Liver (tissue), 9 donors: ENCODE results near the gene BPI. TPM values are rescaled to one million over a fixed set of nuclear protein-coding genes. Genes with fewer than 3 reads are reported as not detected.
"Not testable (repeated sequence)": the region's sequence is repeated elsewhere in the genome, so short reads cannot be mapped to it uniquely, and the experiment has no call there.

Experiments
- DNase-seq: peaks from one replicate; pipeline ENCODE4 v3.0.0-alpha.2; 2017; ENCODE audit warnings: low spot score
- H3K27ac ChIP-seq, 2 donors: one replicate each; pipeline ENCODE4 v1.7.0; 2013; ENCODE audit warnings: inconsistent platforms in 2 of 2, low read length in 2 of 2, control low read depth in 1 of 2, low read depth in 1 of 2, mild to moderate bottlenecking in 1 of 2
- H3K27me3 ChIP-seq, 4 donors: one replicate each; pipeline versions ENCODE4 v1.6.1 to v1.7.0; 2013; ENCODE audit warnings: low read length in 3 of 4, inconsistent platforms in 1 of 4, mild to moderate bottlenecking in 1 of 4, moderate library complexity in 1 of 4; ENCODE audit not compliant: control insufficient read depth in 4 of 4, insufficient read depth in 4 of 4
- H3K36me3 ChIP-seq, 4 donors: one replicate each; pipeline versions ENCODE4 v1.6.1 to v1.7.0; 2013; ENCODE audit warnings: low read length in 3 of 4, mild to moderate bottlenecking in 3 of 4, low read depth in 1 of 4, moderate library complexity in 1 of 4; ENCODE audit not compliant: control insufficient read depth in 4 of 4, insufficient read depth in 3 of 4
- H3K4me1 ChIP-seq, 4 donors: one replicate each; pipeline versions ENCODE4 v1.6.1 to v1.7.0; 2013; ENCODE audit warnings: low read length in 3 of 4, mild to moderate bottlenecking in 3 of 4, moderate library complexity in 1 of 4; ENCODE audit not compliant: control insufficient read depth in 4 of 4, insufficient read depth in 4 of 4
- H3K4me3 ChIP-seq, 3 donors: one replicate each; pipeline versions ENCODE4 v1.6.1 to v1.7.0; 2013; ENCODE audit warnings: low read length in 3 of 3, control low read depth in 1 of 3, low read depth in 1 of 3, mild to moderate bottlenecking in 1 of 3
- H3K9ac ChIP-seq, 2 donors: one replicate each; pipeline ENCODE4 v1.7.0; 2013; ENCODE audit warnings: low read length in 2 of 2, mild to moderate bottlenecking in 2 of 2, moderate library complexity in 2 of 2, control low read depth in 1 of 2, low read depth in 1 of 2
- H3K9me3 ChIP-seq, 4 donors: one replicate each; pipeline versions ENCODE4 v1.6.1 to v1.7.0; 2013; ENCODE audit warnings: low read length in 3 of 4; ENCODE audit not compliant: control insufficient read depth in 4 of 4
- ATF3 ChIP-seq: IDR thresholded peaks from 2 replicates; pipeline ENCODE4 v1.6.1; 2016; ENCODE audit warnings: antibody characterized with exemption
- CTCF ChIP-seq: fragments of 150-350 bp; IDR thresholded peaks from 2 replicates; pipeline ENCODE4 v1.5.1; 2017; ENCODE audit warnings: improper control_type of control experiment, low read depth, low read length; ENCODE audit not compliant: missing input control
- EGR1 ChIP-seq, 2 donors: IDR thresholded peaks; 2 replicates each; pipeline ENCODE4 v1.6.1; 2016 to 2018; ENCODE audit warnings: antibody characterized with exemption in 2 of 2, low read depth in 2 of 2
- FOXA1 ChIP-seq: IDR thresholded peaks from 2 replicates; pipeline ENCODE4 v1.6.1; 2016; ENCODE audit warnings: antibody characterized with exemption
- FOXA2 ChIP-seq: IDR thresholded peaks from 2 replicates; pipeline ENCODE4 v1.6.1; 2016; ENCODE audit warnings: antibody characterized with exemption
- HNF4A ChIP-seq, 2 donors: conservative IDR thresholded peaks; 2 replicates each; pipeline ENCODE4 v1.6.1; 2016; ENCODE audit warnings: antibody characterized with exemption in 2 of 2, mild to moderate bottlenecking in 2 of 2
- HNF4G ChIP-seq: IDR thresholded peaks from 2 replicates; pipeline ENCODE4 v1.6.1; 2016; ENCODE audit warnings: antibody characterized with exemption
- JUND ChIP-seq, 2 donors: IDR thresholded peaks; 2 replicates each; pipeline ENCODE4 v1.6.1; 2016; ENCODE audit warnings: antibody characterized with exemption in 2 of 2
- MAX ChIP-seq: IDR thresholded peaks from 2 replicates; pipeline ENCODE4 v1.6.1; 2016; ENCODE audit warnings: antibody characterized with exemption
- NR2F2 ChIP-seq: IDR thresholded peaks from 2 replicates; pipeline ENCODE4 v1.6.1; 2016; ENCODE audit warnings: antibody characterized with exemption
- REST ChIP-seq: IDR thresholded peaks from 2 replicates; pipeline ENCODE4 v1.6.1; 2016; ENCODE audit warnings: antibody characterized with exemption, mild to moderate bottlenecking
- RXRA ChIP-seq, 2 donors: IDR thresholded peaks; 2 replicates each; pipeline ENCODE4 v1.6.1; 2017 to 2018; ENCODE audit warnings: antibody characterized with exemption in 2 of 2, mild to moderate bottlenecking in 1 of 2
- SP1 ChIP-seq: IDR thresholded peaks from 2 replicates; pipeline ENCODE4 v1.6.1; 2018; ENCODE audit warnings: antibody characterized with exemption, mild to moderate bottlenecking
- YY1 ChIP-seq: IDR thresholded peaks from 2 replicates; pipeline ENCODE4 v1.6.1; 2016; ENCODE audit warnings: antibody characterized with exemption, mild to moderate bottlenecking
- ZBTB33 ChIP-seq: IDR thresholded peaks from 2 replicates; pipeline ENCODE4 v1.6.1; 2016; ENCODE audit warnings: antibody characterized with exemption
- WGBS: extraction: QIAGEN DNeasy Blood & Tissue Kit; methylation state at CpG from one replicate; pipeline ENCODE4 v1.1.7; 2013; 5-methylcytosine and 5-hydroxymethylcytosine counted together
- polyA plus RNA-seq, 2 donors: library from polyadenylated mRNA; stranded (reverse) in 1 of 2; unstranded in 1 of 2; fragments of 200-250 nt in 1 of 2; fragments of >200 nt in 1 of 2; fragmentation: Nextera tagmentation in 1 of 2; extraction: Ambion mirVana in 1 of 2; gene quantifications; one replicate each; pipeline versions ENCODE4 v1.2.1 to v1.2.3, GENCODE V29; 2013 to 2015
- total RNA-seq, 2 donors: library from RNA; depleted of rRNA; stranded (reverse); fragments of >200 nt; gene quantifications; one replicate each; pipeline ENCODE4 v1.2.3, GENCODE V29; 2014
- donor health status: healthy.
- donor health status: healthy.
- donor health status: healthy.
- donor health status: healthy.
- donor health status: healthy.

BPI gene
- total and polyA plus RNA-seq, 4 donors = 0.08 to 10.3 (median 0.37) TPM; not detected in 1

- TF ChIP-seq HNF4A (conservative IDR thresholded peaks at IDR 0.05) (no peak), FOXA1 (no peak), JUND (IDR thresholded peaks at IDR 0.05) (no peak), ATF3 (no peak), CTCF (no peak), YY1 (no peak)
- Histone ChIP-seq H3K4me1 (peaks cover 0 to 18% (median 6%) of the 10 kb centered on the region in 4 donors), H3K9ac (no peak overlapping the region), H3K9me3 (no peaks in the 10 kb centered on the region), H3K27ac (no peak overlapping the region), H3K36me3 (peaks cover 18 to 81% (median 64%) of the 10 kb centered on the region in 4 donors), H3K27me3 (no peaks in the 10 kb centered on the region), H3K4me3 (no peak overlapping the region)
- WGBS = 92% methylated on average over 5 of the region's 5 CpGs
- DNase-seq = no peak
These were observed 69.9 kb downstream of the BPI start for GRCh38 chr20:38373898-38374297.

- H3K9me3 ChIP-seq = no peaks in the 10 kb centered on the region
- H3K4me1 ChIP-seq = peaks cover 0 to 2% (median 0%) of the 10 kb centered on the region in 4 donors
- no peak overlapping the region for H3K4me3 ChIP-seq
- TF ChIP-seq ATF3 = no peak
- TF ChIP-seq SP1 = no peak
- no peak for TF ChIP-seq EGR1 (IDR thresholded peaks at IDR 0.05; ENCODE audit: low read depth in 2 of 2)
- TF ChIP-seq FOXA2 = no peak
- no peak for TF ChIP-seq NR2F2
- TF ChIP-seq MAX = no peak
- TF ChIP-seq RXRA (IDR thresholded peaks at IDR 0.05) = no peak
- TF ChIP-seq CTCF = no peak
- no peak for TF ChIP-seq HNF4G
- TF ChIP-seq FOXA1 = no peak
- no peak for TF ChIP-seq REST
- no peak for TF ChIP-seq ZBTB33
- TF ChIP-seq JUND (IDR thresholded peaks at IDR 0.05) = no peak
- H3K27ac ChIP-seq = peak overlapping the region in 1 of 2 donors; percentile 25
- H3K9ac ChIP-seq = no peak overlapping the region
- 89% methylated on average over 11 of the region's 11 CpGs for WGBS
- no peaks in the 10 kb centered on the region for H3K27me3 ChIP-seq
- DNase-seq = no peak
- peaks cover 17 to 62% (median 46%) of the 10 kb centered on the region in 4 donors for H3K36me3 ChIP-seq
These were observed 73.2 kb downstream of the BPI start for GRCh38 chr20:38377039-38377685.

- not testable (repeated sequence) for H3K27ac ChIP-seq, H3K9me3 ChIP-seq, H3K4me1 ChIP-seq, DNase-seq, H3K9ac ChIP-seq, H3K27me3 ChIP-seq, H3K4me3 ChIP-seq
- 80% methylated on average over 1 of the region's 5 CpGs for WGBS
- peaks cover 17 to 62% (median 43%) of the 10 kb centered on the region in 4 donors for H3K36me3 ChIP-seq
These were observed 73.9 kb downstream of the BPI start for GRCh38 chr20:38377838-38378237.
